ACC112 (cell line): ENCODE data around the gene PLXNA2.

ENCODE experiments used
- H2AFZ ChIP-seq: fragments of 200-600 bp; sonication (generic); one replicate; pipeline ENCODE4 v1.6.0; 2017; ENCODE audit warnings: antibody characterized with exemption, low read length; ENCODE audit not compliant: unreplicated experiment
- H3K27ac ChIP-seq: fragments of 200-600 bp; sonication (generic); 2 replicates; pipeline ENCODE4 v1.5.1; 2014; ENCODE audit warnings: low read depth, mild to moderate bottlenecking, antibody characterized with exemption, low read length, moderate library complexity
- H3K27me3 ChIP-seq: fragments of 200-600 bp; sonication (generic); 2 replicates; pipeline ENCODE4 v1.6.1; 2014; ENCODE audit warnings: mild to moderate bottlenecking, antibody characterized with exemption, low read length, moderate library complexity, mixed read lengths; ENCODE audit not compliant: insufficient read depth
- H3K36me3 ChIP-seq: fragments of 200-600 bp; sonication (generic); 2 replicates; pipeline ENCODE4 v1.6.1; 2016; ENCODE audit warnings: mild to moderate bottlenecking, antibody characterized with exemption, low read length, moderate library complexity, mixed read lengths; ENCODE audit not compliant: insufficient read depth
- H3K4me1 ChIP-seq: fragments of 200-600 bp; sonication (generic); one replicate; pipeline ENCODE4 v1.6.1; 2016; ENCODE audit warnings: low read length, mixed read lengths; ENCODE audit not compliant: insufficient read depth, unreplicated experiment, control insufficient read depth
- H3K4me3 ChIP-seq: fragments of 200-600 bp; sonication (generic); 2 replicates; pipeline ENCODE4 v1.5.1; 2014; ENCODE audit warnings: mild to moderate bottlenecking, low read depth, low read length
- H3K79me2 ChIP-seq: fragments of 200-600 bp; sonication (generic); one replicate; pipeline ENCODE4 v1.6.0; 2016; ENCODE audit warnings: low read length; ENCODE audit not compliant: control insufficient read depth, unreplicated experiment, insufficient read depth

PLXNA2 gene

DNA sequence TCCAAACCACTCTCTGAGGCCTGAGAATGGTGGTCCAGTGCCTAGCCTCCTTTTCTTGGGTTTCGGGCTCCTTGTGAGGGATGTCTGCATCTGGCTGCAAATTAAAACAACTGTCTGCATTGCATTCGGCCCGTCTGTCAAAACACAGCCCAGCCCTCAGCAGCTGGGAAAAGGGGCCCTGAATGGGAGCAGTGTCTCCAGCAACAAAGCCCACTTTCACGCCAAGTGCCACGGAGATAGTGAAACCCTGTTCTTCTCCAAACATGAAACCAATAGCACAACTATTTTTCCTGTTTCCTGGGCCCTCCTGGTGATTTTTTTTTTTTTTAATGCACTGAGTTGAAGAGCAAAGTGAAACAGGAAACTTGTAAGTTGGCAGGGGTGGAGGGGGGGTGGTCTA, 138.4 kb downstream of the PLXNA2 start:
- H3K79me2 ChIP-seq = peaks cover 11% of the 10 kb centered on the region
- H3K4me1 ChIP-seq = peaks cover 25% of the 10 kb centered on the region
- H3K4me3 ChIP-seq = no peak overlapping the region
- no peak overlapping the region for H2AFZ ChIP-seq
- no peaks in the 10 kb centered on the region for H3K27me3 ChIP-seq
- 0 out of 2 replicates have a peak, but pooled peaks cover 3% of the 10 kb centered on the region for H3K36me3 ChIP-seq
- H3K27ac ChIP-seq = no peak overlapping the region

DNA sequence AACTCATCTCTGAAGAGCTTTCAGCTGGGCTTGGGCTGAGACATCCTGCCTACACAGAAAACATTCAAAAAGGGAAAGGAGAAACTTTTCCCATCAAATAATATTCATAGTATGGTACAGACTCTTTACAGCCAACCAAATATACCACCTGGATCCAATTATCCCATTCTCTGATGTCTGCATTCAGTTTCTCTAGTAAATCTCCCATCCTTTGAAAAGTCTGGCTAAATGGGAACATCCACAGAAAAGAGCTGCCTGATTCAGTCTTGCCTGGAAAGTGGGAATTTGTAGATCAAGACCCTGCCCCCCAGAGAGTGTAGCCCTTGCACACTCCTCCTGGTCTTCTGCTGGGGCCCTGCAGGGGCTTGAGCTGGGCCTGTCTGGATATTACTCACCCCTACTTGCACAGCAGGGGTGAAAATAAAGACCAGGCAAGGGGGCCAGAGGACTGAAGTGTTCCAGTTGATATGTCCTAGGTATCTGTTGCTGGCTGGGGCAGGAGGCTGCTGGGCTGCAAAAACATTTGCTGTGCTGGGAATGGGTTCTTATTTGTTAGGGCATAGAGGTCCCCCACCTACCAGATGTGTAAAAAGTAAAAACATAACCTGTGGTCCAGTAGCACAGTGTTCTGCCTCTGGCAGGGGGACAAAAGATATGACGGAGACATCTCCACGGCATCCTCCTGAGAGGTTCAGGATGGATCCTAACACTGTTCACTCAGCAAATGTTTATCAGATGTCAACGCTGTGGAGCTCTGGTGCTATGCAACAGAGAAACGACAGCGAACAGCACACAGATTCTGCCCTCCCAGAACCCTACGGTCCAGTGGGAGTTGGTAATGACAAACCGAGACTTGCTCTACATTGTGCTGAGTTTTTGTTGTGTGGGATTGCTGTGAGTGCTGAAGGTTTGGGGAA, 140.3 kb downstream of the PLXNA2 start:
- Histone ChIP-seq H3K36me3 (0 out of 2 replicates have a peak, but pooled peaks cover 3% of the 10 kb centered on the region), H3K4me1 (peaks cover 21% of the 10 kb centered on the region), H3K4me3 (no peak overlapping the region), H3K27me3 (no peaks in the 10 kb centered on the region), H3K27ac (no peak overlapping the region), H2AFZ (no peak overlapping the region), H3K79me2 (peaks cover 11% of the 10 kb centered on the region)

DNA sequence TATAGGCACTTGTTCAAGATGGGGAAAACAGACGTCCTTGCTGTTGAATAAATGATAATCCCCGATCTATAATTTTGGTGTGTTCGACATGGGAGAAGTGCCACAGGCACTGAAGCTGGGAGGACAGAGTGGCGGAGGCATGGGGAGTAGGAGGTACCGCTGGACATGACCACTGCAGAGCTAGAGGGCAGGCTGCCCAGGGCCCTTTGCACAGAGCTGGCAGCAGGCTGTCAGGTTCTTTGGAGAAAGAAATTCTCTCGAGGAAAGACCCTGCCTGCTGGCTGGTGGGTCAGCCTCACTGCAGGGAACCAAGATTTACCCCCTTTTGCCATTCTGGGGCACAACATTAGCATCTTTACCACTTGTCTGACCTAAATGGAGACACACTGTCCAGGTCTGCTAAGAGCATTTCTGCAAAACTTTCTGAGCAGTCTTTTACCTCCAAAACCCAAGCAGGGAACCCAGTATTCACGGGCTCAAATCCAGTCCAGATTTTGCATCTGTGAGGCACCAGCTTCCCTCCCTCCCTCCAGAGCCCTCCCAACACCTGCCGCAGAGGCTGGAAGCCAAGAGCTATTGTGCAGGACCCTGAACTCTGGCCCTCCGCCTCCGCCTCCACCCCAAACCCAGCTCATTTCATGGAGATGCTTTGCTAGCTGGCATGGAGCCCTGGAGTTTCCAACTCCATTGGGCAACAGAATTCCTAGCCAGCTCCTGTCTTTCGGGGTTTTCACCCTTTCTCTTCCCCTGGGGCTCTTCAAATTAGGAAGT, 142.3 kb downstream of the PLXNA2 start:
- H3K27ac ChIP-seq = no peak overlapping the region
- peaks cover 7% of the 10 kb centered on the region for H3K79me2 ChIP-seq
- 0 out of 2 replicates have a peak, but pooled peaks cover 2% of the 10 kb centered on the region for H3K36me3 ChIP-seq
- H3K4me1 ChIP-seq = peaks cover under 1% of the 10 kb centered on the region
- H2AFZ ChIP-seq = no peak overlapping the region
- H3K4me3 ChIP-seq = no peak overlapping the region
- H3K27me3 ChIP-seq = no peaks in the 10 kb centered on the region

DNA sequence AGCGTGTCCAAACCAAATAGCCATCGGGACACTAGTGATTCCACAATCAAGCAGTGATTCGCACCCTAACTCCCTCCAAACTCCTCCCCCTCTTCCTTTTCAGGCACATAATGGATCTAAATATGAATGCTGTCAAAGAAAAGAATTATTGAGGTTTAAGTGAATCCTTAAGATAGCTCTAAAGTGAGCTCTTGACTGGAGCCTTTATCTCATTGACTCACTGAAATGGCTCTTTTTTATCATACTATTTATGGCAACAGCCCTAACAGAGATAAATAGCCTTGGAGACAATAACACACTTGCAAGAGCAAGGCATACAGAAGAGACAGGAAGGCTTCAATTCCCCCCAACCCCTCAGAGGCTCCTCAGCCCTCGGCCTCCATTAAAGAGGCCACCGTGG, 143.3 kb downstream of the PLXNA2 start:
- Histone ChIP-seq H3K4me3 (no peak overlapping the region), H3K27ac (no peak overlapping the region), H3K36me3 (peaks cover 8% of the 10 kb centered on the region), H3K4me1 (no peaks in the 10 kb centered on the region), H2AFZ (no peak overlapping the region), H3K79me2 (peaks cover 2% of the 10 kb centered on the region), H3K27me3 (no peaks in the 10 kb centered on the region)

DNA sequence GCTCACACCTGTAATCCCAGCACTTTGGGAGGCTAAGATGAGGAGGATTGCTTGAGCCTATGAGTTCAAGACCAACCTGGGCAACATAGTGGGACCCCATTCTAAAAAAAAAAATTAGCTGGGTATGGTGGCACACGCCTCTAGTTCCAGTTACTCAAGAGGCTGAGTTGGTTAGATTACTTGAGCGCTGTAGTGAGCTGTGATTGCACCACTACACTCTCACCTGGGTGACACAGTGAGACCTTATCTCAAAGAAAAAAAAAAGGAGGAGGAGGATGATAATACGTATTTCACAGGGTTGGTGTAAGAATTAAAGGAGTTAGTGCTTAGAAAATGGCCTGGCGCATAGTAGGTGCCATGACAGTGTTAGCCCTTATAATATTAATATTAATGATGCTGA, 144.1 kb downstream of the PLXNA2 start:
- Histone ChIP-seq H3K27ac (no peak overlapping the region), H3K36me3 (peaks cover 16% of the 10 kb centered on the region), H3K79me2 (no peaks in the 10 kb centered on the region), H3K27me3 (no peaks in the 10 kb centered on the region), H3K4me3 (no peak overlapping the region), H3K4me1 (no peaks in the 10 kb centered on the region), H2AFZ (no peak overlapping the region)

DNA sequence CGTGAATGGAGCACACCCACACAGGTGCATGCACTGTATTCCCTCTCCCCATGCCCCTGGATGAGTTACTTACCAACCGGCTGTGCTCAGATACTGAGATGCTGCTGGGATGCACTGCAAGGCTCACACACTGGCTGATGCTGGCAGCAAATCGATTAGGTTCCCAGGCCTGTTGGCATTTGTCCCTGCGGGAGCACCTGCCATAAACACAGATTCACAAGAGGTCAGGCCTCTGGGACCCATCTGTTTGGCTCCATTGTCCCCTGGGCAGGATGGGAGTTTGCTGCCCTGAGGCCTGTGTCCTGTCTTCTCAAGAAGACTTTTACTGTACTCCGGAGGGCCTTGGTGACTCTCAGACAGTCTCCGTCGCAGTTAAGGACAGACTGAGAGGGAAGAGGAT, 145.4 kb downstream of the PLXNA2 start:
- Histone ChIP-seq H3K27me3 (no peaks in the 10 kb centered on the region), H3K27ac (no peak overlapping the region), H3K36me3 (peaks cover 22% of the 10 kb centered on the region), H3K4me3 (no peak overlapping the region), H2AFZ (no peak overlapping the region), H3K79me2 (no peaks in the 10 kb centered on the region), H3K4me1 (no peaks in the 10 kb centered on the region)

DNA sequence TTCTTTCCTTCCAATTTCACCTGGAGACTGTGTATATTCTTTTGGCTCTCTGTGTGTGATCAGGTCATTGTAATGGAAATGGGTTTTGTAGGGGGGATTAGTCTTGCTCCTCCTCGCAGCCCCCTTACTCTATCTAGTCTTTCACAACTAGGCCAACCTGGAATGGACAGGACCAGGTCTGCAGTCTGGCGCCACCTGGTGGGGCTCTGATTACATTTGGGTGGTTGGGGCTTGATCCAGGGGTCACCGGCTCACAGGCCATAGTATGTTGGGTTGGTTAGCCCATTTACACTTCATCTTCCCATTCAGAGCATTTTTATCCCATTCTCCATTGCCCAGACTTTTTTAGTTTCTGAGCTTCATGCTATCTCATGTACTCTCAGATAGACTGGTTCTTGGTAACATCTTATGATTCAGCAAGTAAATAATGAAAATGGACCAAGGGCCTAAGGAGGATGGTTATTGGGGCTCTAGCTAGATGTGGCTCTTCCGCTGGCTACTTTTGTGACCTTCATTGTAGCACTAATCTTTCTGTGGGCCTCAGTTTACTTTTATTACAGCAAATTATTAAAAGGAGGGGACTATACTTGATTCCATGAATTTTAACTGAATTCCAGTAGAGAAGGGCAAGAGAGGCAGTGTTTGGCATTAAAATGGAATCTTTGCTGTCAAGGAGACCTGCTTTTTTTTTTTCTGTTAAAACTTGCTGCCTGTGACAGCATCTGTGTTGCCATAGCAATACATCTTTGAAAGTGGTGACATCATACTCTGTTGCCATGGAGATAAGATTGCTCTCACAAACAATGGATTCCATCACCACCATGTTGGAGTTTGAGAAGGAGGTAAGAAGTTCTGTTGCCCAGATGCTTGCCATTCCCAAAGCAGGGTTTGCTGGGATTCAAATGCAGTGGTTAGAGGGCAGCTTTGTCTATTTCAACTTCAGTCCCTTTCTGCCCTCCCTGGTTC, 150.1 kb downstream of the PLXNA2 start:
- Histone ChIP-seq H3K79me2 (no peaks in the 10 kb centered on the region), H3K4me3 (no peak overlapping the region), H3K4me1 (no peaks in the 10 kb centered on the region), H3K27me3 (no peaks in the 10 kb centered on the region), H3K27ac (peak overlapping the region; percentile 82), H2AFZ (no peak overlapping the region), H3K36me3 (peaks cover 44% of the 10 kb centered on the region)

DNA sequence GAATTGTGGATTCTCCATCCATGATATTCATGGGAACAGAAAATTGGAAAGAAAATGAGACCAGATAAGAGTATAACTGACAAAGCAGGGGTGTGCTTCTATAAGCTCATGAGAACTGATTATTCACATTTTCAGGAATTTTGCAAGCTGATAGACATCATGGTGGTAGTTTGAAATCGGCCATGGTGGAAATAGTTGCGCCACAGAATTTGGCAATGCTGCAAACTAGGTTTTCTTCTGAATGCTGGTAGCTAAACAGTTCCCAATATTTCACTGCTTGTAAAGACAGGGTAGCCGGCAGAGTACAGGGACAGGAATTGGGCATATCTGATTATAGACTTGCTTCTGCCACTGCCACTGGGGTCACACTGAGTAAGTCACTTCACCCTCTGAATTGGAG, 151.1 kb downstream of the PLXNA2 start:
- no peak overlapping the region for H3K27ac ChIP-seq
- H3K36me3 ChIP-seq = peaks cover 44% of the 10 kb centered on the region
- H2AFZ ChIP-seq = no peak overlapping the region
- H3K27me3 ChIP-seq = no peaks in the 10 kb centered on the region
- H3K4me3 ChIP-seq = no peak overlapping the region
- H3K79me2 ChIP-seq = no peaks in the 10 kb centered on the region
- no peaks in the 10 kb centered on the region for H3K4me1 ChIP-seq

DNA sequence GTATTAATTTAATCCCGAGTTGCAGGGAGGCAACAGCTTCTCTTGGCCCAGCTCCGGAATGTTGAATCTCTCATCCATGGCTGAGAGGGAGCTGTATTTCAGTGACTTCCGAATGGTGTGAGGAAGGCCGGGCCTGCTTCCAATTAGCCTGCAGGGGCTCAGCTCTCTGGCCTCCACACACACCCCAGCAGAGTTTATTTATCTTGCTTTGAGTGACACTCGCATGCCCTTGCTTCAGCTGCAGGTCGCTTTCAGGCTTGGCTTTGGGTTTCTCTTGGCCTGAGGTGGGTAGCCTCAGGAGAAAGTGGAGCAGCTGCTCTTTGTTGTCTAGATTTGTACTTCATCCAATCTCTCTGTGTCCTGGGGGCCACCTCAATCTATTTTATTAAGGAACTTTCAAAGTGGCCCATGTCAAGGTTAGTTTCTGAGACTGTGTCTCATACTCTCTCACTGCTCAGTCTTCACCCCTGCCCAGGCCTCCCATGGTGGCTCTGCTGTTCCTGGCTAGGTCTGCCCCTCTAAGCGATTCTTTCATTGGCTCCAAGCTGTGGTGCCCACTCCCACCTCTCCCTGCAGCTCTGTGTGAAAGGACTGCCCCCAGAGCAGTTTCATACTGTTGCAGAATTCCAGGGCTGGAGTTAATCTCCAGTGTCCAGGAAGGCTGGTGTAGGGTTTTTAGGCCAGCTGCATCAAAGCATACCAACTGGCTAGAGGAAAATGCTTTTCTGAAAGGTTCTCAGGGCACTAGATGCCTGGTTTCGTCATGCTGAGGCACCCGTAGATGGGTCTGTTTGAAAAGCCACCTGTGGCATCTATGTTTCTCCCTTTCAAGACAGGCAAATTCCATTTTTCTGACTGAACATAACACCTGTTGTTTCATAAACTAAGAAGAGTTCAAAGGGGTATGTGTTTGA, 153.5 kb downstream of the PLXNA2 start:
- Histone ChIP-seq H3K4me3 (no peak overlapping the region), H2AFZ (no peak overlapping the region), H3K36me3 (peaks cover 33% of the 10 kb centered on the region)

More for the DNA sequence above, 153.5 kb downstream of the PLXNA2 start:
- peaks cover 10% of the 10 kb centered on the region for H3K4me1 ChIP-seq
- H3K79me2 ChIP-seq = no peaks in the 10 kb centered on the region
- H3K27me3 ChIP-seq = no peaks in the 10 kb centered on the region
- H3K27ac ChIP-seq = no peak overlapping the region
